Neural cell (in vitro differentiated cells): ENCODE data around the gene DOCK4. TPM values are rescaled to one million over a fixed set of nuclear protein-coding genes. Genes with fewer than 3 reads are reported as not detected.

Source experiments
- H2AFZ ChIP-seq: fragments of 200-600, 300-800 bp; sonication (generic), shearing (Covaris generic); 2 replicates; pipeline ENCODE4 v1.6.0; 2014; ENCODE audit warnings: low read depth, mild to moderate bottlenecking, antibody characterized with exemption, low read length, moderate library complexity
- H3F3A ChIP-seq: fragments of 200-600 bp; shearing (Covaris generic); 2 replicates; pipeline ENCODE4 v1.6.1; 2016; ENCODE audit warnings: mild to moderate bottlenecking, moderate library complexity, mixed read lengths, antibody characterized with exemption, low read length; ENCODE audit not compliant: insufficient read depth, poor library complexity, severe bottlenecking
- H3K27ac ChIP-seq: fragments of 200-600, 300-800 bp; sonication (generic), shearing (Covaris generic); 2 replicates; pipeline ENCODE4 v1.5.1; 2014; ENCODE audit warnings: mild to moderate bottlenecking, low read length, moderate library complexity
- H3K27me3 ChIP-seq: fragments of 300-800, 200-600 bp; sonication (generic), shearing (Covaris generic); 2 replicates; pipeline ENCODE4 v1.6.0; 2014; ENCODE audit warnings: mild to moderate bottlenecking, low read depth, low read length, moderate library complexity; ENCODE audit not compliant: insufficient read depth
- H3K36me3 ChIP-seq: fragments of 300-800, 200-600 bp; sonication (generic), shearing (Covaris generic); 2 replicates; pipeline ENCODE4 v1.5.1; 2014; ENCODE audit warnings: mild to moderate bottlenecking, antibody characterized with exemption, low read length, moderate library complexity; ENCODE audit not compliant: insufficient read depth
- H3K4me2 ChIP-seq: fragments of 300-800, 200-600 bp; sonication (generic), shearing (Covaris generic); 2 replicates; pipeline ENCODE4 v1.6.0; 2014; ENCODE audit warnings: mild to moderate bottlenecking, low read length
- H3K4me3 ChIP-seq: fragments of 300-800, 200-600 bp; sonication (generic), shearing (Covaris generic); 2 replicates; pipeline ENCODE4 v1.5.1; 2014; ENCODE audit warnings: mild to moderate bottlenecking, low read length, moderate library complexity
- H3K79me2 ChIP-seq: fragments of 200-600 bp; shearing (Covaris generic); replicated peaks from 2 replicates; pipeline ENCODE4 v1.6.0; 2014; ENCODE audit warnings: mild to moderate bottlenecking, low read length, moderate library complexity; ENCODE audit not compliant: insufficient read depth
- H3K9ac ChIP-seq: fragments of 300-800, 200-600 bp; sonication (generic), shearing (Covaris generic); 2 replicates; pipeline ENCODE4 v1.6.1; 2016; ENCODE audit warnings: mild to moderate bottlenecking, low read length, mixed read lengths
- H3K9me2 ChIP-seq: fragments of 200-600 bp; shearing (Covaris generic); 2 replicates; pipeline ENCODE4 v1.6.1; 2016; ENCODE audit warnings: mild to moderate bottlenecking, low read length, mixed read lengths; ENCODE audit not compliant: insufficient read depth
- H3K9me3 ChIP-seq: fragments of 200-600, 300-800 bp; sonication (generic), shearing (Covaris generic); 2 replicates; pipeline ENCODE4 v1.6.1; 2016; ENCODE audit warnings: mild to moderate bottlenecking, mixed run types, low read length, moderate library complexity, mixed read lengths
- H4K20me1 ChIP-seq: fragments of 200-600 bp; shearing (Covaris generic); 2 replicates; pipeline ENCODE4 v1.6.1; 2016; ENCODE audit warnings: mild to moderate bottlenecking, mixed run types; ENCODE audit not compliant: insufficient read depth
- CTCF ChIP-seq: fragments of 450-650 bp; IDR thresholded peaks from 2 replicates; pipeline ENCODE4 v1.5.1; 2014; ENCODE audit warnings: antibody characterized with exemption, mild to moderate bottlenecking, moderate library complexity; ENCODE audit not compliant: poor library complexity, severe bottlenecking
- EP300 ChIP-seq: fragments of 450-650 bp; conservative IDR thresholded peaks from 2 replicates; pipeline ENCODE4 v1.6.1; 2014; ENCODE audit warnings: antibody characterized with exemption, mild to moderate bottlenecking, moderate library complexity; ENCODE audit not compliant: poor library complexity, severe bottlenecking
- EZH2 ChIP-seq: fragments of 200-600, 300-800 bp; shearing (Covaris generic), sonication (generic); IDR thresholded peaks from 2 replicates; pipeline ENCODE4 v1.6.1; 2014; ENCODE audit warnings: antibody characterized with exemption, low read length, borderline replicate concordance, mild to moderate bottlenecking; ENCODE audit not compliant: insufficient read depth, poor library complexity, severe bottlenecking
- MXI1 ChIP-seq: fragments of 450-650 bp; conservative IDR thresholded peaks from 2 replicates; pipeline ENCODE4 v1.6.1; 2014; ENCODE audit warnings: antibody characterized with exemption, mild to moderate bottlenecking; ENCODE audit not compliant: poor library complexity, severe bottlenecking
- POLR2AphosphoS5 ChIP-seq: IDR thresholded peaks from 2 replicates; pipeline ENCODE4 v1.6.1; 2012
- RAD21 ChIP-seq: fragments of 450-650 bp; conservative IDR thresholded peaks from 2 replicates; pipeline ENCODE4 v1.6.1; 2014; ENCODE audit warnings: antibody characterized with exemption, mild to moderate bottlenecking, moderate library complexity
- REST ChIP-seq: IDR thresholded peaks from 2 replicates; pipeline ENCODE4 v1.6.1; 2012; ENCODE audit warnings: borderline replicate concordance
- SMC3 ChIP-seq: fragments of 450-650 bp; conservative IDR thresholded peaks from 2 replicates; pipeline ENCODE4 v1.6.1; 2014; ENCODE audit warnings: antibody characterized with exemption, mild to moderate bottlenecking, moderate library complexity; ENCODE audit not compliant: poor library complexity
- TAF1 ChIP-seq: IDR thresholded peaks from 2 replicates; pipeline ENCODE4 v1.6.1; 2012; ENCODE audit warnings: low read depth
- polyA plus RNA-seq: library from polyadenylated mRNA; depleted of rRNA; stranded (reverse); fragments of >200 nt; gene quantifications from 2 replicates; pipeline ENCODE4 v1.2.3, GENCODE V29; 2014

Gene DOCK4
- polyA plus RNA-seq, 1 donor from 2014 or later: 28.1 TPM

- Histone ChIP-seq H3K79me2 (no peaks in the 10 kb centered on the region), H3K36me3 (no peaks in the 10 kb centered on the region), H3K27me3 (no peaks in the 10 kb centered on the region), H3K27ac (no peak overlapping the region), H3K4me2 (no peak overlapping the region), H3K4me3 (no peak overlapping the region), H4K20me1 (no peaks in the 10 kb centered on the region), H3K9me3 (no peaks in the 10 kb centered on the region), H3K9ac (no peak overlapping the region), H3F3A (no peaks in the 10 kb centered on the region), H3K9me2 (no peaks in the 10 kb centered on the region), H2AFZ (no peak overlapping the region)
- TF ChIP-seq EP300 (no peak), RAD21 (no peak), POLR2AphosphoS5 (no peak), MXI1 (no peak), REST (no peak), SMC3 (no peak), CTCF (no peak), EZH2 (no peak), TAF1 (no peak)
Measured at GRCh38 chr7:111710839-111711380, 495.3 kb downstream of the DOCK4 start.

- Histone ChIP-seq H4K20me1 (no peaks in the 10 kb centered on the region), H3K4me2 (no peak overlapping the region), H3F3A (no peaks in the 10 kb centered on the region), H3K9me2 (no peaks in the 10 kb centered on the region), H3K9me3 (no peaks in the 10 kb centered on the region), H3K9ac (no peak overlapping the region), H3K36me3 (no peaks in the 10 kb centered on the region), H3K4me3 (no peak overlapping the region), H3K27ac (no peak overlapping the region), H3K79me2 (no peaks in the 10 kb centered on the region), H3K27me3 (no peaks in the 10 kb centered on the region), H2AFZ (no peak overlapping the region)
- TF ChIP-seq POLR2AphosphoS5 (no peak), MXI1 (no peak), REST (no peak), EZH2 (no peak), RAD21 (no peak), TAF1 (no peak), EP300 (no peak), CTCF (no peak), SMC3 (no peak)
Measured at GRCh38 chr7:111708072-111708471, 498.1 kb downstream of the DOCK4 start.
